SH-SY5Y (cell line): ENCODE data around the gene DSCAML1.

Experiments
- GATA2 ChIP-seq: IDR thresholded peaks from 2 replicates; pipeline ENCODE4 v1.6.1; 2011; ENCODE audit warnings: mild to moderate bottlenecking, low read depth, low read length
- GATA3 ChIP-seq: IDR thresholded peaks from 2 replicates; pipeline ENCODE4 v1.6.1; 2011; ENCODE audit warnings: low read depth, mild to moderate bottlenecking, low read length, moderate library complexity

Gene DSCAML1

GRCh38 chr11:117442049-117442868 lies 354.8 kb downstream of the DSCAML1 start:
- TF ChIP-seq GATA3 (no peak), GATA2 (no peak)

- TF ChIP-seq GATA3 = no peak
- no peak for TF ChIP-seq GATA2
Observed at GRCh38 chr11:117441146-117441975, 355.7 kb downstream of the DSCAML1 start.

GRCh38 chr11:117440258-117440657 lies 356.8 kb downstream of the DSCAML1 start:
- TF ChIP-seq GATA2 (no peak), GATA3 (no peak)

GRCh38 chr11:117439256-117439655 lies 357.8 kb downstream of the DSCAML1 start:
- TF ChIP-seq GATA2 (no peak), GATA3 (no peak)

- TF ChIP-seq GATA2 = no peak
- no peak for TF ChIP-seq GATA3
Observed at GRCh38 chr11:117438371-117439000, 358.5 kb downstream of the DSCAML1 start.

GRCh38 chr11:117437791-117438130 lies 359.3 kb downstream of the DSCAML1 start:
- TF ChIP-seq GATA2 (no peak), GATA3 (no peak)

- TF ChIP-seq GATA3 = no peak
- TF ChIP-seq GATA2 = no peak
Observed at GRCh38 chr11:117437041-117437790, 359.8 kb downstream of the DSCAML1 start.

GRCh38 chr11:117435326-117435725 lies 361.7 kb downstream of the DSCAML1 start:
- no peak for TF ChIP-seq GATA3

- TF ChIP-seq GATA3 (no peak), GATA2 (no peak)
Observed at GRCh38 chr11:117434481-117434880, 362.5 kb downstream of the DSCAML1 start.

- no peak for TF ChIP-seq GATA3
- no peak for TF ChIP-seq GATA2
Observed at GRCh38 chr11:117433717-117434116, 363.3 kb downstream of the DSCAML1 start.

- TF ChIP-seq GATA3 = no peak
- no peak for TF ChIP-seq GATA2
Observed at GRCh38 chr11:117431436-117431835, 365.6 kb downstream of the DSCAML1 start.

GRCh38 chr11:117430293-117430955 lies 366.6 kb downstream of the DSCAML1 start:
- TF ChIP-seq GATA3 (no peak), GATA2 (no peak)

GRCh38 chr11:117428856-117429229 lies 368.2 kb downstream of the DSCAML1 start:
- no peak for TF ChIP-seq GATA3
- TF ChIP-seq GATA2 = no peak

- TF ChIP-seq GATA3 (no peak), GATA2 (no peak)
Observed at GRCh38 chr11:117428186-117428855, 368.7 kb downstream of the DSCAML1 start.
